Osteocyte (in vitro differentiated cells): ENCODE measurements around the gene CLIP3. TPM values are rescaled to one million over a fixed set of nuclear protein-coding genes. Genes with fewer than 3 reads are reported as not detected.

ENCODE experiments used
- total RNA-seq: library from RNA; stranded (reverse); gene quantifications from 2 replicates; pipeline ENCODE4 v1.2.1, GENCODE V29; 2021

Gene CLIP3
- total RNA-seq, 1 donor from 2014 or later, result 72.8 TPM

Other genes starting within 250 kb of the CLIP3 start
- not detected in 2 replicates for gene PRODH2, start 220.0 kb downstream of the CLIP3 start, total RNA-seq
- not detected in 2 replicates for gene NPHS1, start 180.4 kb downstream of the CLIP3 start, total RNA-seq
- not detected in 2 replicates for gene KIRREL2, start 176.0 kb downstream of the CLIP3 start, total RNA-seq
- gene APLP1, start 164.3 kb downstream of the CLIP3 start, total RNA-seq, result 12.6 and 14.7 TPM in 2 replicates
- 6.2 and 6.8 TPM in 2 replicates for gene NFKBID, start 132.3 kb downstream of the CLIP3 start, total RNA-seq
- 0.81 and 0.97 TPM in 2 replicates for gene HCST, start 130.3 kb downstream of the CLIP3 start, total RNA-seq
- not detected in 2 replicates for gene TYROBP, start 124.6 kb downstream of the CLIP3 start, total RNA-seq
- gene LRFN3, start 96.5 kb downstream of the CLIP3 start, total RNA-seq, result 24.3 and 25.0 TPM in 2 replicates
- gene SDHAF1, start 37.7 kb downstream of the CLIP3 start, total RNA-seq, result 15.4 and 15.5 TPM in 2 replicates
- gene SYNE4, start 24.1 kb downstream of the CLIP3 start, total RNA-seq, result 0.55 TPM in 1 of 2 replicates, not detected in the other
- 13.0 and 16.0 TPM in 2 replicates for gene ALKBH6, start 18.7 kb downstream of the CLIP3 start, total RNA-seq
- 7.3 and 8.0 TPM in 2 replicates for gene THAP8, start 21.4 kb upstream of the CLIP3 start, total RNA-seq
- gene WDR62, start 22.0 kb upstream of the CLIP3 start, total RNA-seq, result 4.6 and 4.9 TPM in 2 replicates
- not detected in 2 replicates for gene OVOL3, start 78.3 kb upstream of the CLIP3 start, total RNA-seq
- gene POLR2I, start 82.0 kb upstream of the CLIP3 start, total RNA-seq, result 61.8 and 62.2 TPM in 2 replicates
- gene TBCB, start 82.6 kb upstream of the CLIP3 start, total RNA-seq, result 172 and 177 TPM in 2 replicates
- 789 and 808 TPM in 2 replicates for gene CAPNS1, start 107.2 kb upstream of the CLIP3 start, total RNA-seq
- not detected in 2 replicates for gene COX7A1, start 119.6 kb upstream of the CLIP3 start, total RNA-seq
- gene ZNF565, start 181.8 kb upstream of the CLIP3 start, total RNA-seq, result 6.6 and 7.8 TPM in 2 replicates
- 66.3 and 70.0 TPM in 2 replicates for gene ZNF146, start 182.2 kb upstream of the CLIP3 start, total RNA-seq